HG03025 (cell line): Measurements from ENCODE around the gene AASDHPPT.

Experiments
- ATAC-seq: cut with Tn5 transposase; IDR thresholded peaks from one replicate; pipeline ENCODE4 v1.9.1; 2021; ENCODE audit warnings: mild to moderate bottlenecking, moderate library complexity; ENCODE audit not compliant: unreplicated experiment, low FRiP score

AASDHPPT gene

GRCh38 chr11:106082096-106082495, 4.6 kb downstream of the AASDHPPT start:
- ATAC-seq = no peak

- no peak for ATAC-seq
Observed at GRCh38 chr11:106086135-106086534, 8.7 kb downstream of the AASDHPPT start.

GRCh38 chr11:106086850-106087249, 9.4 kb downstream of the AASDHPPT start:
- no peak for ATAC-seq

GRCh38 chr11:106087815-106088435, 10.5 kb downstream of the AASDHPPT start:
- ATAC-seq = no peak

- no peak for ATAC-seq
Observed at GRCh38 chr11:106088896-106089295, 11.4 kb downstream of the AASDHPPT start.

GRCh38 chr11:106091480-106092123, 14.1 kb downstream of the AASDHPPT start:
- ATAC-seq = peak; percentile 98

GRCh38 chr11:106092446-106092845, 15.0 kb downstream of the AASDHPPT start:
- no peak for ATAC-seq

- no peak for ATAC-seq
Observed at GRCh38 chr11:106098893-106099553, 21.6 kb downstream of the AASDHPPT start.

GRCh38 chr11:106101370-106101769, 23.9 kb downstream of the AASDHPPT start:
- no peak for ATAC-seq

- ATAC-seq = no peak
Observed at GRCh38 chr11:106101819-106102218, 24.4 kb downstream of the AASDHPPT start.

- no peak for ATAC-seq
Observed at GRCh38 chr11:106105986-106106385, 28.5 kb downstream of the AASDHPPT start.

GRCh38 chr11:106121570-106122320, 44.3 kb downstream of the AASDHPPT start:
- ATAC-seq = no peak

GRCh38 chr11:106127604-106128003, 50.1 kb downstream of the AASDHPPT start:
- ATAC-seq = no peak

GRCh38 chr11:106128740-106129139, 51.3 kb downstream of the AASDHPPT start:
- ATAC-seq = no peak

- ATAC-seq = no peak
Observed at GRCh38 chr11:106131998-106132397, 54.5 kb downstream of the AASDHPPT start.

- no peak for ATAC-seq
Observed at GRCh38 chr11:106132582-106133354, 55.3 kb downstream of the AASDHPPT start.

GRCh38 chr11:106133529-106133928, 56.1 kb downstream of the AASDHPPT start:
- ATAC-seq = no peak

- ATAC-seq = no peak
Observed at GRCh38 chr11:106137061-106137460, 59.6 kb downstream of the AASDHPPT start.

GRCh38 chr11:106137758-106138157, 60.3 kb downstream of the AASDHPPT start:
- ATAC-seq = no peak
